OCI-LY1 (cell line): ENCODE data around the gene PPP2R5B.

Experiments
- H2AFZ ChIP-seq: fragments of 200-600 bp; sonication (generic), shearing (Covaris generic); 2 replicates; pipeline ENCODE4 v1.6.0; 2014; ENCODE audit warnings: antibody characterized with exemption, mild to moderate bottlenecking, low read length
- H3F3A ChIP-seq: fragments of 200-600 bp; sonication (generic), shearing (Covaris generic); 2 replicates; pipeline ENCODE4 v1.6.0; 2014; ENCODE audit warnings: mild to moderate bottlenecking, antibody characterized with exemption, low read length, moderate library complexity; ENCODE audit not compliant: insufficient read depth
- H3K27ac ChIP-seq: fragments of 200-600 bp; sonication (generic); 2 replicates; pipeline ENCODE4 v1.5.1; 2014; ENCODE audit warnings: low read length, mixed run types, mild to moderate bottlenecking, low read depth; ENCODE audit not compliant: poor library complexity, severe bottlenecking
- H3K27me3 ChIP-seq: fragments of 200-600 bp; sonication (generic); 2 replicates; pipeline ENCODE4 v1.6.0; 2014; ENCODE audit warnings: antibody characterized with exemption, mild to moderate bottlenecking, low read length, moderate library complexity; ENCODE audit not compliant: insufficient read depth
- H3K36me3 ChIP-seq: fragments of 200-600 bp; sonication (generic); 2 replicates; pipeline ENCODE4 v1.6.1; 2014; ENCODE audit warnings: mild to moderate bottlenecking, antibody characterized with exemption, low read length, moderate library complexity, mixed read lengths; ENCODE audit not compliant: insufficient read depth
- H3K4me1 ChIP-seq: fragments of 200-600 bp; sonication (generic); 2 replicates; pipeline ENCODE4 v1.5.1; 2014; ENCODE audit warnings: mild to moderate bottlenecking, low read length, moderate library complexity; ENCODE audit not compliant: insufficient read depth, severe bottlenecking
- H3K4me2 ChIP-seq: fragments of 200-600 bp; sonication (generic), shearing (Covaris generic); 2 replicates; pipeline ENCODE4 v1.6.1; 2014; ENCODE audit warnings: low read length
- H3K4me3 ChIP-seq: fragments of 200-600 bp; sonication (generic); 2 replicates; pipeline ENCODE4 v1.5.1; 2014; ENCODE audit warnings: low read length, low read depth, mild to moderate bottlenecking, mixed read lengths; ENCODE audit not compliant: poor library complexity, severe bottlenecking
- H3K79me2 ChIP-seq: fragments of 200-600 bp; shearing (Covaris generic); 2 replicates; pipeline ENCODE4 v1.6.1; 2016; ENCODE audit warnings: mixed run types, low read length, mixed read lengths; ENCODE audit not compliant: insufficient read depth
- H3K9ac ChIP-seq: fragments of 200-600 bp; sonication (generic), shearing (Covaris generic); 2 replicates; pipeline ENCODE4 v1.6.1; 2014; ENCODE audit warnings: mild to moderate bottlenecking, low read length, mixed read lengths
- H3K9me2 ChIP-seq: fragments of 200-600 bp; sonication (generic), shearing (Covaris generic); 2 replicates; pipeline ENCODE4 v1.6.1; 2014; ENCODE audit warnings: low read depth, mild to moderate bottlenecking, low read length, mixed read lengths
- H3K9me3 ChIP-seq: fragments of 200-600 bp; shearing (Covaris generic); 2 replicates; pipeline ENCODE4 v1.6.1; 2014; ENCODE audit warnings: low read length, mixed read lengths
- H4K20me1 ChIP-seq: fragments of 200-600 bp; sonication (generic), shearing (Covaris generic); 2 replicates; pipeline ENCODE4 v1.6.0; 2016; ENCODE audit warnings: mild to moderate bottlenecking, low read length; ENCODE audit not compliant: insufficient read depth
- EZH2 ChIP-seq: fragments of 200-600 bp; sonication (generic), shearing (Covaris generic); IDR thresholded peaks from 2 replicates; pipeline ENCODE4 v1.8.0; 2017; ENCODE audit warnings: borderline replicate concordance, mixed run types, mild to moderate bottlenecking, antibody characterized with exemption, low read length, moderate library complexity, mixed read lengths
- TF ChIP-seq, protein P1 (sequence below): fragments of 200-600 bp; sonication (generic), shearing (Covaris generic); IDR thresholded peaks from 2 replicates; pipeline ENCODE4 v1.5.1; 2017; ENCODE audit warnings: mild to moderate bottlenecking, antibody characterized with exemption, low read length, moderate library complexity, mixed read lengths

The PPP2R5B gene

GRCh38 chr11:64911142-64911541 lies 13.3 kb upstream of the PPP2R5B start:
- H3K36me3 ChIP-seq: peaks cover 60% of the 10 kb centered on the region

GRCh38 chr11:64911689-64912088 lies 12.8 kb upstream of the PPP2R5B start:
- Histone ChIP-seq H3K9ac (no peak overlapping the region), H3K27me3 (no peaks in the 10 kb centered on the region), H3K9me2 (no peaks in the 10 kb centered on the region), H3K9me3 (no peaks in the 10 kb centered on the region), H3K36me3 (peaks cover 55% of the 10 kb centered on the region), H3K79me2 (no peaks in the 10 kb centered on the region), H3K27ac (no peak overlapping the region), H3K4me2 (no peak overlapping the region), H2AFZ (no peak overlapping the region), H3K4me1 (peaks cover 17% of the 10 kb centered on the region), H3K4me3 (no peak overlapping the region), H4K20me1 (no peaks in the 10 kb centered on the region), H3F3A (no peaks in the 10 kb centered on the region)
- no peak for TF ChIP-seq EZH2
- TF ChIP-seq, protein P1, sequence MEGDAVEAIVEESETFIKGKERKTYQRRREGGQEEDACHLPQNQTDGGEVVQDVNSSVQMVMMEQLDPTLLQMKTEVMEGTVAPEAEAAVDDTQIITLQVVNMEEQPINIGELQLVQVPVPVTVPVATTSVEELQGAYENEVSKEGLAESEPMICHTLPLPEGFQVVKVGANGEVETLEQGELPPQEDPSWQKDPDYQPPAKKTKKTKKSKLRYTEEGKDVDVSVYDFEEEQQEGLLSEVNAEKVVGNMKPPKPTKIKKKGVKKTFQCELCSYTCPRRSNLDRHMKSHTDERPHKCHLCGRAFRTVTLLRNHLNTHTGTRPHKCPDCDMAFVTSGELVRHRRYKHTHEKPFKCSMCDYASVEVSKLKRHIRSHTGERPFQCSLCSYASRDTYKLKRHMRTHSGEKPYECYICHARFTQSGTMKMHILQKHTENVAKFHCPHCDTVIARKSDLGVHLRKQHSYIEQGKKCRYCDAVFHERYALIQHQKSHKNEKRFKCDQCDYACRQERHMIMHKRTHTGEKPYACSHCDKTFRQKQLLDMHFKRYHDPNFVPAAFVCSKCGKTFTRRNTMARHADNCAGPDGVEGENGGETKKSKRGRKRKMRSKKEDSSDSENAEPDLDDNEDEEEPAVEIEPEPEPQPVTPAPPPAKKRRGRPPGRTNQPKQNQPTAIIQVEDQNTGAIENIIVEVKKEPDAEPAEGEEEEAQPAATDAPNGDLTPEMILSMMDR: no peak

More at GRCh38 chr11:64911142-64911541, 13.3 kb upstream of the PPP2R5B start:
- Histone ChIP-seq H3K4me1 (peaks cover 12% of the 10 kb centered on the region), H3K9me3 (no peaks in the 10 kb centered on the region), H3K4me3 (no peak overlapping the region), H3K27me3 (no peaks in the 10 kb centered on the region), H3F3A (no peaks in the 10 kb centered on the region), H4K20me1 (no peaks in the 10 kb centered on the region), H3K79me2 (no peaks in the 10 kb centered on the region), H3K27ac (no peak overlapping the region), H3K9me2 (no peaks in the 10 kb centered on the region), H3K9ac (no peak overlapping the region), H3K4me2 (no peak overlapping the region), H2AFZ (no peak overlapping the region)
- TF ChIP-seq, protein P1: no peak
- TF ChIP-seq EZH2: no peak

GRCh38 chr11:64913171-64913727 lies 11.2 kb upstream of the PPP2R5B start:
- TF ChIP-seq, protein P1: no peak
- no peak for TF ChIP-seq EZH2
- peaks cover 24% of the 10 kb centered on the region for H3K4me1 ChIP-seq
- no peak overlapping the region for H3K4me2 ChIP-seq
- no peaks in the 10 kb centered on the region for H3K9me2 ChIP-seq
- no peaks in the 10 kb centered on the region for H3K9me3 ChIP-seq
- no peaks in the 10 kb centered on the region for H4K20me1 ChIP-seq
- no peak overlapping the region for H3K4me3 ChIP-seq
- H3K27me3 ChIP-seq: no peaks in the 10 kb centered on the region
- no peak overlapping the region for H2AFZ ChIP-seq
- H3K27ac ChIP-seq: no peak overlapping the region
- no peaks in the 10 kb centered on the region for H3F3A ChIP-seq
- H3K36me3 ChIP-seq: peaks cover 42% of the 10 kb centered on the region
- no peaks in the 10 kb centered on the region for H3K79me2 ChIP-seq
- H3K9ac ChIP-seq: no peak overlapping the region
